HCT116 (cell line): Measurements from ENCODE around the gene ZNF674.

Experiments used
- CTCF ChIP-seq, 3 experiments: fragments of 200-600 bp in 1 of 3; sonication (generic) in 1 of 3; IDR thresholded peaks in 2 of 3; conservative IDR thresholded peaks in 1 of 3; 2 replicates each; pipeline ENCODE4 v1.5.1; 2012 to 2017; ENCODE audit warnings: low read depth in 2 of 3, low read length in 2 of 3, antibody characterized with exemption in 1 of 3, borderline replicate concordance in 1 of 3, control low read depth in 1 of 3, mild to moderate bottlenecking in 1 of 3, mixed read lengths in 1 of 3, mixed run types in 1 of 3, moderate library complexity in 1 of 3; ENCODE audit not compliant: insufficient read depth in 1 of 3
- POLR2A ChIP-seq: IDR thresholded peaks from 2 replicates; pipeline ENCODE4 v1.7.0; 2011; ENCODE audit warnings: borderline replicate concordance; ENCODE audit not compliant: insufficient read depth, insufficient read length; ENCODE audit errors: extremely low read depth
- POLR2AphosphoS5 ChIP-seq: IDR thresholded peaks from 2 replicates; pipeline ENCODE4 v1.6.1; 2011; ENCODE audit warnings: mild to moderate bottlenecking, low read depth, low read length, moderate library complexity
- ZNF274 ChIP-seq: fragments of 200-500 bp; sonication (Bioruptor generic); IDR thresholded peaks from 2 replicates; pipeline ENCODE4 v1.6.1; 2014; ENCODE audit warnings: mild to moderate bottlenecking, low read depth, low read length, inconsistent platforms

DNA sequence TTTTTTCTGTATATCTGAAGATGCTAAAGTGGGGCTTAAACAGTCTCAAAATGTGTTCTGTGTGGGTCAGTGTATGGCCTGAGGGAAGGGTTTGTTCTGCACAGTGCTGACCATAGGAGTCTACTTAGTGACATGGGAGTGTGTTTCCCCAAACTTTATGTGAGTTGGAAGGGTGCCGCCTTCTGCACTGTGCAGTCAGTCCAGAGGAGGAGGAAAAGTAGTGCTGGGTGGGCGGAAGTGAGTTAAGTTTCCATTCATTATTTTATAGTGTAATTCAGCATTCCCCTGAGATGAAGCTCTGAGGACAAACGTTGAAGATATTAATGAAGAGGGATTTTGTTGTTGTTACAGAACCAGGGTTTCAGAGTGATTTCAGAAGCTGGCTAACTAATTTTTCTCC, 31.2 kb upstream of the ZNF674 start:
- TF ChIP-seq ZNF274 (no peak), POLR2A (no peak), CTCF (IDR thresholded peaks at IDR 0.05 in 2 of 3, conservative IDR thresholded peaks at IDR 0.05 in 1 of 3; ENCODE audit: borderline replicate concordance in 1 of 3, insufficient read depth in 1 of 3, low read depth in 2 of 3, low read length in 2 of 3) (no peak), POLR2AphosphoS5 (no peak)
